ENCODE data around the gene IL6R.

DNA sequence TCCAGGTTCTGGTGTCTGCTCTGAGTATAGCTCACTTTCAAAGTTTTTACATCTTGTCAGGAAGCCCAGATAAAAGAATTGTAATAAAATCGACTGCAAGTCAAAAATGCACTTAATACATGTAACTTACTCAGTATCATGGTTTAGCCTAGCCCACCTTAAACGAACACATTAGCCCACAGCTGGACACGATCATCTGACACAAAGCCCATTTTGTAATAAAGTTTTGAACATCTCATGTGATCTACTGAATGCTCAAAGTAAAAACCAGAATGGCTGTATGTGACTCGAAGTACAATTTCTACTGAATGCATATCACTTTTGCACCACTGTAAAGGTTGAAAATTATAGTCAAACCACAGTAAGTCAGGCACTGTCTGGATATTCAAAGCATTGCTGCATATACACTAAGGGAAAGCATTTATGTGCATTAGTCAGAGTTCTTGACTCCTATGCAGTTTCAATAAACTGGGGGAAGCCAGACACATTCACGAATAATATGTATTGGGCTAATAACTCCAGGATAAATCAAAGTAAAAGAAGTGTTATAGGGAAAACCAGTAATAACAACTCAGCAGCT lies 84.6 kb downstream of the IL6R start:
- TF ChIP-seq, protein P1, sequence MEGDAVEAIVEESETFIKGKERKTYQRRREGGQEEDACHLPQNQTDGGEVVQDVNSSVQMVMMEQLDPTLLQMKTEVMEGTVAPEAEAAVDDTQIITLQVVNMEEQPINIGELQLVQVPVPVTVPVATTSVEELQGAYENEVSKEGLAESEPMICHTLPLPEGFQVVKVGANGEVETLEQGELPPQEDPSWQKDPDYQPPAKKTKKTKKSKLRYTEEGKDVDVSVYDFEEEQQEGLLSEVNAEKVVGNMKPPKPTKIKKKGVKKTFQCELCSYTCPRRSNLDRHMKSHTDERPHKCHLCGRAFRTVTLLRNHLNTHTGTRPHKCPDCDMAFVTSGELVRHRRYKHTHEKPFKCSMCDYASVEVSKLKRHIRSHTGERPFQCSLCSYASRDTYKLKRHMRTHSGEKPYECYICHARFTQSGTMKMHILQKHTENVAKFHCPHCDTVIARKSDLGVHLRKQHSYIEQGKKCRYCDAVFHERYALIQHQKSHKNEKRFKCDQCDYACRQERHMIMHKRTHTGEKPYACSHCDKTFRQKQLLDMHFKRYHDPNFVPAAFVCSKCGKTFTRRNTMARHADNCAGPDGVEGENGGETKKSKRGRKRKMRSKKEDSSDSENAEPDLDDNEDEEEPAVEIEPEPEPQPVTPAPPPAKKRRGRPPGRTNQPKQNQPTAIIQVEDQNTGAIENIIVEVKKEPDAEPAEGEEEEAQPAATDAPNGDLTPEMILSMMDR (IDR thresholded peaks at IDR 0.05), result no peak
- TF ChIP-seq POLR2A (IDR thresholded peaks at IDR 0.05), result no peak
